MG63 (cell line): ENCODE results near the gene PEBP1. TPM values are rescaled to one million over a fixed set of nuclear protein-coding genes. Genes with fewer than 3 reads are reported as not detected.
A peak's percentile ranks its signal among the peaks of the same experiment; 100 is the strongest.

Experiments
- DNase-seq: peaks from one replicate; pipeline ENCODE4 v3.0.0-alpha.2; 2020
- H3K27me3 ChIP-seq: fragments of 250-450 bp; sonication (Bioruptor Pico); 2 replicates; pipeline ENCODE4 v1.5.1; 2020; ENCODE audit warnings: mild to moderate bottlenecking, moderate library complexity
- H3K36me3 ChIP-seq: fragments of 250-450 bp; sonication (Bioruptor Pico); 2 replicates; pipeline ENCODE4 v1.5.1; 2020; ENCODE audit warnings: mild to moderate bottlenecking, moderate library complexity
- H3K4me3 ChIP-seq: fragments of 250-450 bp; sonication (Bioruptor Pico); 2 replicates; pipeline ENCODE4 v1.5.1; 2020; ENCODE audit warnings: mild to moderate bottlenecking, moderate library complexity
- H3K9me3 ChIP-seq: fragments of 250-450 bp; sonication (Bioruptor Pico); 2 replicates; pipeline ENCODE4 v1.5.1; 2020; ENCODE audit warnings: mild to moderate bottlenecking, moderate library complexity
- total RNA-seq: library from RNA; depleted of rRNA; stranded (reverse); fragments of >200 nt; shearing (Covaris generic); gene quantifications from 2 replicates; pipeline ENCODE4 v1.2.3, GENCODE V29; 2014; ENCODE audit warnings: low replicate concordance; rRNA removed

Gene PEBP1
- 213 and 258 TPM in 2 replicates for total RNA-seq

DNA sequence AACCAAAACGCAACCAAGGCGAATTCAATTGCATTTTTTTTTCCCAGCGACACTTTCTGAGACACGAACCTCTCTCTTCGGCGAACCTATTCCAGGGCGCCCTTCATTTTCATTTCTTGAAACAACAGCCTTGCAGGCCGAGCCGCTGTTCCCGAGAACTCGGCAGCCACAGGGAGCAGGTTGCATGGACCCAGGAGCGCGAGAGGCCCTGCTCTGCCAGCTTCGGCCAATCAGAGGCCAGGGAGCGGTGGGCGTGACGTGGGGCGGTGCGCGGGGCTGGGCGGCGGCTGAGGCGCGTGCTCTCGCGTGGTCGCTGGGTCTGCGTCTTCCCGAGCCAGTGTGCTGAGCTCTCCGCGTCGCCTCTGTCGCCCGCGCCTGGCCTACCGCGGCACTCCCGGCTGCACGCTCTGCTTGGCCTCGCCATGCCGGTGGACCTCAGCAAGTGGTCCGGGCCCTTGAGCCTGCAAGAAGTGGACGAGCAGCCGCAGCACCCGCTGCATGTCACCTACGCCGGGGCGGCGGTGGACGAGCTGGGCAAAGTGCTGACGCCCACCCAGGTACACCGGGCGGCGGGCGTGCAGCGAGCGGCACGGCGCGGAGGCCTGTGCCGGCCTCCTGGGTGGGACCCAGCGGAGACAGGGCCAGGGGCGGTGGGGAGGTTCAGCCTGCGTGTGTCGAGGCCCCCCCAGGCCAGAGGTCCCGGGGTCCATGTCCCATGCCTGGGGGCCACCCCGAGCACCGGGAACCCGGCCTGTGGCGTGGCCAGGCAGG is at the start of gene PEBP1:
Gene PEBP1 (plus strand): TSS at position 337 of the 771 bp plus-strand sequence. CDS start 86 bp downstream, at position 423.
- no peaks in the 10 kb centered on the region for H3K27me3 ChIP-seq
- H3K36me3 ChIP-seq, result peaks cover 43% of the 10 kb centered on the region
- DNase-seq, result peak; percentile 97
- no peaks in the 10 kb centered on the region; the same call in 1 of the 2 replicates for H3K9me3 ChIP-seq
- H3K4me3 ChIP-seq, result peak within 1 kb of the TSS; percentile 97

DNA sequence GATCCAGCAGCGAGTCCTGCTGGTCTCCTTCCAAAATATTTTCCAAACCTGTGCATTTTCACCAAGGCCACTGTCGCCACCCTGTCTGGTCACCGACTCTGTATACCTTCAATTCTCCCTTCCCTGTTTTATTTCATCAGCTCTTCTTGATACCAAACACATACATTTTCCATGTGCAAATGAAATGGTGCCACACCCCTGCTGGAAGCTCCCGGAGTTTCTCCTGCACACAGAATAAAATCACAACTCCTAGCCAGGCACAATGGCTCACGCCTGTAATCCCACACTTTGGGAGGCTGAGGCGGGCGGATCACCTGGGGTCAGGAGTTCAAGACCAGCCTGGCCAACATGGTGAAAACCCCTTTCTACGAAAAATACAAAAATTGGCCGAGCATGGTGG is 46.1 kb upstream of the PEBP1 start:
- no peaks in the 10 kb centered on the region for H3K36me3 ChIP-seq
- H3K4me3 ChIP-seq, result no peak overlapping the region
- no peak for DNase-seq
- no peaks in the 10 kb centered on the region for H3K27me3 ChIP-seq
- H3K9me3 ChIP-seq, result no peaks in the 10 kb centered on the region

GRCh38 chr12:118094039-118094438 is 41.9 kb upstream of the PEBP1 start:
- Histone ChIP-seq H3K4me3 (no peak overlapping the region), H3K36me3 (no peaks in the 10 kb centered on the region), H3K9me3 (no peaks in the 10 kb centered on the region), H3K27me3 (no peaks in the 10 kb centered on the region)
- no peak for DNase-seq

GRCh38 chr12:118098401-118098800 is 37.5 kb upstream of the PEBP1 start:
- Histone ChIP-seq H3K27me3 (no peaks in the 10 kb centered on the region), H3K4me3 (no peak overlapping the region), H3K9me3 (no peaks in the 10 kb centered on the region), H3K36me3 (no peaks in the 10 kb centered on the region)
- no peak for DNase-seq

DNA sequence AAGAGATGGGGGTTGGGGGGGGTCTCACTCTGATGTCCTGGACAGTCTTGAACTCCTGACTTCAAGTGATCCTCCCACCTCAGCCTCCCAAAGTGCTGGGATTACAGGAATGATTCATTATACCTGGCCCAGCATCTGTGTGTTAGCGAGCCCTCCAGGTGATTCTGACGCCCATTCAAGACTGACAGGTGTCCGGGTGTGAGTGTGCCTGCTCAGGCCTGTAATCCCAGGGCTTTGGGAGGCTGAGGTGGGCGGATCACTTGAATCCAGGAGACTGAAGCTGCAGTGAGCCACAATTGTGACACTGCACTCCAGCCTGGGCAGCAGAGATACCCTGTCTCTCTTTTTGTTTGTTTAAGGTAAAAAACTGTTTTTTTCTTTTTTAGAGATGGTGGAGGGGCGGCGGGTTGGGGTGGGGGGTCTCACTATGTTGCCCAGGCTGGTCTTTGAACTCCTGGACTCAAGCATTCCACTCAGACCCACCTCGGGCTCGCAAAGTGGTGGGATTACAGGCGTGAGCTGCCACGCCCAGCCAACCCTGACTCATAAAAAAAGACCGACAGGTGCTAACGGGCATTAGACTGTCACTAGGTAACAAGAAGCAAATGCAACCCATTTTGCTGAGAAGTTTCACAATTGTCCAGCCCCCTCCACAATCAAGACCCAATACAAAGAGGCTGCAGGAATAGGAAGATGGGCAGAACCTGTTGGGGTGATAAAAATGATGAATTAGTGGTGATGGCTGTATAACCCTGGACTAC is 36.8 kb upstream of the PEBP1 start:
- DNase-seq, result no peak
- Histone ChIP-seq H3K36me3 (no peaks in the 10 kb centered on the region), H3K4me3 (no peak overlapping the region), H3K9me3 (no peaks in the 10 kb centered on the region), H3K27me3 (no peaks in the 10 kb centered on the region)

DNA sequence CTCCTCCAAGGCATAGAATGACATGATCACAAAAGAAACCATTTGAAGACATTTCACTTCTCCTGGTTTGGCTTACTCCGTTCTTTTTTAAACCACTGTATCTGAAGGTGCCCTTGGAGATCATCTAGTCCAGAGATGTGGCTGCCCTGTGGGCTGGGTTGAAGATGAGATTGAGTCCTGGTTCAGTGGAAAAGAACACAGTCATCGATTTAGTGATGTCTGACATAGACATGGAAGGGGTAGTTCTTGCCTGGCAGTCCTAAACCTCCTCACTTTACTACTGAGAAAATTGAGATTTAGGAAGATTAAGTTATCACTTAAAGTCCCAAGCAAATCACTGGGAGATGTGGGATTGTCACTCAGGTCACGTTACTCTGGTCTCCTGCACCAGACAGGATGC is 34.9 kb upstream of the PEBP1 start:
- no peak overlapping the region for H3K4me3 ChIP-seq
- no peaks in the 10 kb centered on the region for H3K36me3 ChIP-seq
- no peaks in the 10 kb centered on the region for H3K27me3 ChIP-seq
- DNase-seq, result no peak
- no peaks in the 10 kb centered on the region for H3K9me3 ChIP-seq

DNA sequence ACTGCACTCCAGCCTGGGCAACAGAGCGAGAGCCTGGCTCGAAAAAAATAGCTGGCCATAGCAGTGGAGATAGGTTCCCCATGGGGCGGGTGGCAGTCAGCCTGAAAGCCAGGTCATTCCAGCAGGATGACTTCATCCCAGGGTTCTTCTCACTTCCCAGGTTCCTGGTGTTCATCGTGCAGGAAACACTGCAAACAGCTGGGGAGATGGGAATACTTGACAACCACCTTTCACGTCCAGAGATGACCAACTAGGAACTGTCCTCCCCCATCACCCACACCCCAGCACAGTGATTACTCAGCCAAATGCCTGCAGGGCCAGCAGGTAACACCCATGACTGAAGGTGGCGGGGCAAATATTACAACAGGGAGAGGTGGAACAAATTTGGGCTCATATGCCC is 33.9 kb upstream of the PEBP1 start:
- Histone ChIP-seq H3K9me3 (no peaks in the 10 kb centered on the region), H3K27me3 (no peaks in the 10 kb centered on the region), H3K36me3 (no peaks in the 10 kb centered on the region), H3K4me3 (no peak overlapping the region)
- peak; percentile 54 for DNase-seq

- Histone ChIP-seq H3K4me3 (peak overlapping the region; percentile 68), H3K9me3 (no peaks in the 10 kb centered on the region), H3K27me3 (no peaks in the 10 kb centered on the region), H3K36me3 (no peaks in the 10 kb centered on the region)
- no peak for DNase-seq
Observed at GRCh38 chr12:118102609-118103008, 33.3 kb upstream of the PEBP1 start.

- Histone ChIP-seq H3K36me3 (no peaks in the 10 kb centered on the region), H3K4me3 (peak overlapping the region; percentile 68), H3K9me3 (no peaks in the 10 kb centered on the region), H3K27me3 (no peaks in the 10 kb centered on the region)
- no peak for DNase-seq
Observed at GRCh38 chr12:118103201-118103600, 32.7 kb upstream of the PEBP1 start.

GRCh38 chr12:118103601-118104382 is 32.1 kb upstream of the PEBP1 start, which contains the start of gene VSIG10:
TSS of gene VSIG10 (minus strand) at chr12:118104011. CDS start at chr12:118103671, 340 bp downstream.
- Histone ChIP-seq H3K9me3 (no peaks in the 10 kb centered on the region), H3K4me3 (peak within 1 kb of the TSS; percentile 68), H3K36me3 (no peaks in the 10 kb centered on the region), H3K27me3 (no peaks in the 10 kb centered on the region)
- peak; percentile 83 for DNase-seq

DNA sequence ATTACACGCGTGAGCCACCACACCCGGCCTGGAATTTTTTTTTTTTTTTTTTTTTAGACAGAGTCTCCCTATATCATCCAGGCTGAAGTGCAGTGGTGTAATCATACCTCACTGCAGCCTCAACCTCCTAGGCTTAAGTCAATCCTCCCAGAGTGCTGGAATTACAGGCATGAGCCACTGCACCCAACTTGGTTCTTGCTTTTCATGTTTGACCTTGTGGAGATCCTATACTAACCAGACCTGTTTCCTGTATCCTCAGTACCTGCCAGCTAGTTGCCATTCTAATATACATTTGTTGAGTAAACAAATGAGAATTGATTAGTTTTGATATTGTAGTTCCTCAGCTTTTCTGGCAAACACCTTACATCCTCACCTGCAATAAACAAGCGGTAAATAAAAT is 28.9 kb upstream of the PEBP1 start:
- H3K27me3 ChIP-seq, result no peaks in the 10 kb centered on the region
- H3K9me3 ChIP-seq, result no peaks in the 10 kb centered on the region
- H3K36me3 ChIP-seq, result no peaks in the 10 kb centered on the region
- H3K4me3 ChIP-seq, result no peak overlapping the region
- DNase-seq, result no peak

GRCh38 chr12:118107694-118108093 is 28.2 kb upstream of the PEBP1 start:
- Histone ChIP-seq H3K27me3 (no peaks in the 10 kb centered on the region), H3K9me3 (no peaks in the 10 kb centered on the region), H3K36me3 (no peaks in the 10 kb centered on the region), H3K4me3 (no peak overlapping the region)
- no peak for DNase-seq

DNA sequence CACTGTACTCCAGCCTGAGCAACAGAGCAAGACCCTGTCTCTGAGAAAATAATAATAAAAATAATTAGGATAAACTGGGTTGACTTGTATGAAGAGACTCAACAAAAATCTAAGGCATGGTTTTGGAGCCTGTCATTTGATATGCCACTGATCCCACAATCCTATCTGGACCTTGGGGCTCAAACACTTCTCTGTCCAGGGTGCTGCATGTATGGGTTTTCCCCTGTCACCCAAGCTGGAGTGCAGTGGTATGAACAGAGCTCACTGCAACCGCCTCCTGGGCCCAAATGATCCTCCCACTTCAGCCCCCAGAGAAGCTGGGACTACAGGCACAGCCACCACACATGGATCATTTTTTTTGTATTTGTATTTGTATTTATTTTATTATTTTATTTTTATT is 26.8 kb upstream of the PEBP1 start:
- Histone ChIP-seq H3K9me3 (no peaks in the 10 kb centered on the region), H3K27me3 (no peaks in the 10 kb centered on the region), H3K36me3 (no peaks in the 10 kb centered on the region), H3K4me3 (no peak overlapping the region)
- no peak for DNase-seq

DNA sequence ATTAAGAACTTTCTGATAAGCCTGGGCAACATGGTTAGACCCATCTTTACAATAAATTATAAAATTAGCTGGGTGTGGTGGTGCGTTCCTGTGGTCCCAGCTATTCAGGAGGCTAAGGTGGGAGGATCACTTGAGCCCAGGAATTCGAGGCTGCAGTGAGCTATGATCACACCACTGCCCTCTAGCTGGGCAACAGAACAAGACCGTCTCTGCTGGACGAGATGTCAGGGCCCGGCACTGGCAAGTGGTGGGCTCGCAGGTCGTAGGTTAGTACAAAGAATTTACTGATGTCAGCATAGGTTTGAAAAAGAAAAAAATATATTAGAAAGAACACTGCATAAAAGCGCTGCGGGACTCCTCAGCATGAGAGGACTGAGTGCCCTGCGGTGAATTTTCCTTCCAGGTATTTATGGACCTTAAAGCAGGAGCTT is 16.5 kb upstream of the PEBP1 start:
- no peak for DNase-seq
- no peak overlapping the region for H3K4me3 ChIP-seq
- H3K36me3 ChIP-seq, result peaks cover 6% of the 10 kb centered on the region; the same call in 1 of the 2 replicates
- H3K27me3 ChIP-seq, result no peaks in the 10 kb centered on the region
- H3K9me3 ChIP-seq, result no peaks in the 10 kb centered on the region

GRCh38 chr12:118120579-118121363 is 15.2 kb upstream of the PEBP1 start:
- Histone ChIP-seq H3K27me3 (no peaks in the 10 kb centered on the region), H3K9me3 (no peaks in the 10 kb centered on the region), H3K4me3 (no peak overlapping the region), H3K36me3 (peaks cover 6% of the 10 kb centered on the region; the same call in 1 of the 2 replicates)
- DNase-seq, result peak; percentile 51

DNA sequence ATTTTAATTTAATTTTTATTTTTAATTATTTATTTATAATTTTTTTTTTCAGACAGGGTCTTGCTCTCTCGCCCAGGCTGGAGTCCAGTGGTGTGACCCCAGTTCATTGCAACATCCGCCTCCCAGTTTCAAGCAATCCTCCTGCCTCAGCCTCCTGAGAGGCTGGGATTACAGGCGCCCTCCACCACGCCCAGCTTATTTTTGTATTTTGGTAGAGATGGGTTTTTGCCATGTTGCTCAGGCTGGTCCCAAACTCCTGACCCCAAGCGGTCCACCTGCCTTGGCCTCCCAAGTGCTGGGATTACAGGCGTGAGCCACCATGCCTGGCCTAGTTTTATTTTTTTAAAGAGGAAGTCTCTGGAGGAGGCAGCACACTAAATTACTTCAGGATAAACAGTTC is 13.7 kb upstream of the PEBP1 start:
- Histone ChIP-seq H3K36me3 (no peaks in the 10 kb centered on the region), H3K9me3 (no peaks in the 10 kb centered on the region), H3K27me3 (no peaks in the 10 kb centered on the region), H3K4me3 (no peak overlapping the region)
- no peak for DNase-seq
